Glutamatergic neuron (in vitro differentiated cells): Measurements from ENCODE around the gene FGD1. TPM values are rescaled to one million over a fixed set of nuclear protein-coding genes. Genes with fewer than 3 reads are reported as not detected.

ENCODE experiments used
- DNase-seq: peaks from one replicate; pipeline ENCODE4 v3.0.0; 2022
- H3K27ac Mint-ChIP-seq: one replicate; pipeline ENCODE4 v1.8.0; 2020; ENCODE audit warnings: mild to moderate bottlenecking, mixed read lengths, inconsistent platforms; ENCODE audit not compliant: unreplicated experiment
- H3K27me3 Mint-ChIP-seq: one replicate; pipeline ENCODE4 v1.8.0; 2020; ENCODE audit warnings: mild to moderate bottlenecking, moderate library complexity, mixed read lengths, inconsistent platforms; ENCODE audit not compliant: unreplicated experiment
- H3K36me3 Mint-ChIP-seq: one replicate; pipeline ENCODE4 v1.8.0; 2020; ENCODE audit warnings: mild to moderate bottlenecking, mixed read lengths, inconsistent platforms; ENCODE audit not compliant: unreplicated experiment
- H3K4me1 Mint-ChIP-seq: one replicate; pipeline ENCODE4 v1.8.0; 2020; ENCODE audit warnings: mild to moderate bottlenecking, low read depth, mixed read lengths, inconsistent platforms; ENCODE audit not compliant: unreplicated experiment
- H3K4me3 Mint-ChIP-seq: one replicate; pipeline ENCODE4 v1.8.0; 2020; ENCODE audit warnings: mild to moderate bottlenecking, mixed read lengths, inconsistent platforms; ENCODE audit not compliant: unreplicated experiment
- H3K9me3 Mint-ChIP-seq: one replicate; pipeline ENCODE4 v1.8.0; 2020; ENCODE audit warnings: mild to moderate bottlenecking, moderate library complexity, mixed read lengths, inconsistent platforms; ENCODE audit not compliant: unreplicated experiment
- total RNA-seq: library from RNA; stranded (reverse); fragmentation: NEBNext Ultra II Directional; extraction: Animal tissue kit (Norgen Biotek cat#: 25700); gene quantifications from one replicate; pipeline ENCODE4 v1.2.1, GENCODE V29; 2021; ENCODE audit not compliant: unreplicated experiment
- TF ChIP-seq, protein P1 (sequence below): fragments of 200-600 bp; sonication (generic); IDR thresholded peaks from one replicate; pipeline ENCODE4 v1.5.0; 2021; ENCODE audit not compliant: partially characterized antibody, unreplicated experiment

FGD1 gene
- total RNA-seq, 1 donor from 2014 or later, result 18.8 TPM

DNA sequence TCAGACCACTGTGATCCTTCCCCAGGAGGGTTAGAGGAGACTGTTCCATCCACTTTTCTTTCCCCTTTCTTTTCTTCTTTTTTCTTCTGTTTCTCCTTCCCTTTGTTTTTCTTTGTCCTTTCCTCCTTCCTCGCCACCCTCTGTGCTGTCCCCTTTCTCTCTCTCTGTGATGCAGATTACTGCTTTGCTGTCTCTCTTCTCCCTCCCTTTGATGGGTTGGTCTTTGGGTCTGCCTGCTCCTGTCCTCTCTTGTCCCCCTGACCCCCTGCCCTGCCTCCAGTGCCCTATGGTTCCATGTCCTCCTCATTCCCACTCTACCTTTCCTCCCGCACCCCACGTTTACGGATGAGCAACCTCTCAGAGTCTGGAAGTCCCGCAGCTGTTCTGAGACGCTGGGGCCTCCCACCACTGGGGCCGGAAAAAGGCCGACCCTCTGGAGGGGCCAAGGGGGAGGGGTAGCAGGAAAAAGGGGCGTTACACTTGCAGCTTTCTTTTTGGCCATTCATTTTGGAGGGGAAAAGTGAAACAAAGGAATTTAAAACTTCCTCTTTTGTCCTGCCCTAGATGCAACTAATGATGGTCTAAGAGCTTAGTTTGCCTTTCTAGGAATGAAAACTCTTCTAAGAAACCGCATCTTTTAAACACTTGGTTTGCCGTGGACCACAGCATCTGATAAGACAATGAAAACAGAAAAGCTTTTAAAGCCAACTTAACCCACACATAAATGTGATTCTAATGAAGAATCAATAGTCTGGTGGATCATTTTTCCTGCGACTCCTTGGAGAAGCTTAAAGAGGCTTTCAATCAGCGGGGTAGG, 80.3 kb downstream of the FGD1 start:
- no peak overlapping the region for H3K27ac Mint-ChIP-seq
- TF ChIP-seq, protein P1, sequence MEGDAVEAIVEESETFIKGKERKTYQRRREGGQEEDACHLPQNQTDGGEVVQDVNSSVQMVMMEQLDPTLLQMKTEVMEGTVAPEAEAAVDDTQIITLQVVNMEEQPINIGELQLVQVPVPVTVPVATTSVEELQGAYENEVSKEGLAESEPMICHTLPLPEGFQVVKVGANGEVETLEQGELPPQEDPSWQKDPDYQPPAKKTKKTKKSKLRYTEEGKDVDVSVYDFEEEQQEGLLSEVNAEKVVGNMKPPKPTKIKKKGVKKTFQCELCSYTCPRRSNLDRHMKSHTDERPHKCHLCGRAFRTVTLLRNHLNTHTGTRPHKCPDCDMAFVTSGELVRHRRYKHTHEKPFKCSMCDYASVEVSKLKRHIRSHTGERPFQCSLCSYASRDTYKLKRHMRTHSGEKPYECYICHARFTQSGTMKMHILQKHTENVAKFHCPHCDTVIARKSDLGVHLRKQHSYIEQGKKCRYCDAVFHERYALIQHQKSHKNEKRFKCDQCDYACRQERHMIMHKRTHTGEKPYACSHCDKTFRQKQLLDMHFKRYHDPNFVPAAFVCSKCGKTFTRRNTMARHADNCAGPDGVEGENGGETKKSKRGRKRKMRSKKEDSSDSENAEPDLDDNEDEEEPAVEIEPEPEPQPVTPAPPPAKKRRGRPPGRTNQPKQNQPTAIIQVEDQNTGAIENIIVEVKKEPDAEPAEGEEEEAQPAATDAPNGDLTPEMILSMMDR, result no peak
- peaks cover 2% of the 10 kb centered on the region for H3K4me1 Mint-ChIP-seq
- H3K9me3 Mint-ChIP-seq, result no peaks in the 10 kb centered on the region
- H3K4me3 Mint-ChIP-seq, result no peak overlapping the region
- DNase-seq, result no peak
- peaks cover 4% of the 10 kb centered on the region for H3K27me3 Mint-ChIP-seq
- H3K36me3 Mint-ChIP-seq, result no peaks in the 10 kb centered on the region

DNA sequence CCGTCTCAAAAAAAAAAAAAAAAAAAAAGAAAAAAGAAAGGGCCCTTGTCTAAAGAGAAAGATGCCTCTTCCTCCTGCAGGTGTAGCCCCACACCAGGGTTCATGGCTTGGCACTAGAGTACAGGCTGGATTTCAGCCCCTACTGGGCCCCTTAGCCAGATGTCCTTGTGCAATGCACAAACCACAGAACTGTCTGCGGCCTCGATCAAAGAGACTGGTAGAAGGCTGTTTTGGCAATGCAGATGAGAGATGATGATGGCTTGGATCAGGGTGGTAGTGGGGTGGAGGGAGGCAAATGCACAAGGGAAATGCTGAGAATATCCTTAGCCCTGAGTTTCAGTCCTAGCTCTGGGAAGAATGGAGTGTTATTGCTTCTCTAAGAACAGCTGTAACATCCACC, 82.3 kb downstream of the FGD1 start:
- Mint-ChIP-seq H3K27ac (no peak overlapping the region), H3K27me3 (peaks cover 2% of the 10 kb centered on the region), H3K36me3 (no peaks in the 10 kb centered on the region), H3K9me3 (no peaks in the 10 kb centered on the region), H3K4me3 (no peak overlapping the region), H3K4me1 (peaks cover 2% of the 10 kb centered on the region)
- no peak for DNase-seq
- TF ChIP-seq, protein P1, result no peak

DNA sequence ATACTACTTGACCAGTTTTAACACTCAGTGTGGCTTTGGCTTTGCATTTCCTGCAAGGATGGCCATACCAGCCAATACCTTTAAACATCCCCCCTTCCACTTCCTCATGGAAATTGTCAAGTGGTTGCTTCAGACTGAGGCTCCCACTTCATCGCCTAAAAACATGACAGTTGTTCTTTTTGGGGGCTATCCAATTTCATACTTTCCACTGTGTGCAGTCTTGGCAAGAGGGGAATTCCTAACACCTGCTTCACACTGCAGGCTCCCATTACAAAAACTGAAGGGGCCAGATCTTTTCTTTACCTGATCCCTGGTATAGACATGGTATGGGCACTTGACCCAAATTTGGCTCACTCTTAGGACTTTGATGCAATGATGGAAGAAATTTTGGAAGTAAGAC, 84.3 kb downstream of the FGD1 start:
- H3K4me3 Mint-ChIP-seq, result no peak overlapping the region

DNA sequence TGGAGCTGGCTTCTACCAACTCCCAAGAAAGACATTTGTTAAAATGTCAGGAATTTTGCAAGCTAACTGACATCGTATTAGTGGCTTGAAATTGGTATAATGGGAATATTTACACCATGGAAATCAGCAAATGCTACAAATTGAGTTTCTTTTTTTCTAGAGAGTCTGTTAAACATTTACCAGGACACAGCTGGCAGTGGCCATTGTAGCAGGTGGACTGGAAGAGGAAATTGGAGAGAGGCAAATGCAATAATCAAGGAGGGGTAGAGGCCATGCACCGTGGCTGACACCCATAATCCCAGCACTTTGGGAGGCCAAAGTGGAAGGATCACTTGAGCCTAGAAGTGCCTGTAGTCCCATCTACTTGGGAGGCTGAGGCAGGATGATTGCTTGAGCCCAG, 88.8 kb downstream of the FGD1 start:
- Mint-ChIP-seq H3K9me3 (no peaks in the 10 kb centered on the region), H3K4me3 (no peak overlapping the region), H3K27me3 (no peaks in the 10 kb centered on the region), H3K36me3 (no peaks in the 10 kb centered on the region), H3K4me1 (no peaks in the 10 kb centered on the region), H3K27ac (no peak overlapping the region)
- no peak for DNase-seq
- TF ChIP-seq, protein P1, result no peak

More for the DNA sequence above, 84.3 kb downstream of the FGD1 start:
- Mint-ChIP-seq H3K36me3 (no peaks in the 10 kb centered on the region), H3K27me3 (peaks cover 2% of the 10 kb centered on the region), H3K4me1 (peaks cover 2% of the 10 kb centered on the region), H3K27ac (no peak overlapping the region), H3K9me3 (no peaks in the 10 kb centered on the region)
- TF ChIP-seq, protein P1, result no peak
- no peak for DNase-seq

DNA sequence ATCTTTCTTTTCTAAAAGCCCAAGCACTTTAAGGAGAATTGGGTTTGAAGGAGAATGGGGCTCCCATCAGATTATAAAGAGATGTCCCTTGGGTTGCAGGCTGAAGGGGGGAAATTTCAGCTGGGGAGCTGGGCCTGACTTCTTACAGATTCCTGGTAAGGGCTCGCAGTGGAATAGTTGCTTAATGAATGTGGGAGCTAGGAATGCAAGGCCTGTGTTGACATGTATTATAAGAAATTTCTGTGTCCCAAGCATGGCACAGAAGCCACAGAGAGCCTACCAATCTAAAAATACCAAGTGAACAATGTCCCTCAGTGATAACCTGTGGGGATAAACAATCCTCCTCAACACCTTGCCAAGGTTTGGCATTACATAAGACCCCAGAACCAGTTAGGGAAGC, 98.9 kb downstream of the FGD1 start:
- H3K27ac Mint-ChIP-seq, result no peak overlapping the region
- no peaks in the 10 kb centered on the region for H3K9me3 Mint-ChIP-seq
- DNase-seq, result no peak
- TF ChIP-seq, protein P1, result no peak
- H3K27me3 Mint-ChIP-seq, result no peaks in the 10 kb centered on the region
- H3K4me1 Mint-ChIP-seq, result no peaks in the 10 kb centered on the region
- no peak overlapping the region for H3K4me3 Mint-ChIP-seq
- no peaks in the 10 kb centered on the region for H3K36me3 Mint-ChIP-seq
